ENCODE results near the gene CTNS.

- TF ChIP-seq CTCF (IDR thresholded peaks at IDR 0.05), result no peak
- no peak for TF ChIP-seq POLR2A (IDR thresholded peaks at IDR 0.05)
Observed at GRCh38 chr17:3678821-3679530, 42.4 kb downstream of the CTNS start.
